Measurements from ENCODE around the gene PDXK. TPM values are rescaled to one million over a fixed set of nuclear protein-coding genes. Genes with fewer than 3 reads are reported as not detected.

The PDXK gene
- total and polyA plus RNA-seq, 7 experiments from 2014 or later = 27.8 to 103 (median 74.2) TPM

DNA sequence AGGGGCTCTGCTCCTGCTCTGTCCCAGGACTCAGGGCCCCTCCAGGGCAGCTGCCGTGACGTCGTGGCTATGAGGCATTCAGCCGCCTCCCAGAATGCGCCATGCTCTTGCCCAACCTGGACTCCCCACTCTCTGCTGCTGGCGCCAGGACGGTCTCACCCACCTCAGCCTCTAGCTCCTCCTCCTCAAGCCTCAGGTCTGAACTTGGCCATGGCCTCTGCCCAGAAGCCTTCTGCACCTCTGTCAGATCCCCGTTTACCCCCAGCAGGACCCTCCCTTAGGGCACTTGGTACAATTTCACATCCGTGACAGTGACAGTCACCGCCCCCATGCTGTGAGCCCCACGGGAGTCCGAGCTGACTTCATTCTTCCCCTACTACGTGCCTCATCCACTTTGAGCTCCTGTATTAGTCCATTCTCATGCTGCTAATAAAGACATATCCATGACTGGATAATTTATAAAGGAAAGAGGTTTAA lies 52.3 kb downstream of the PDXK start:
- no peaks in the 10 kb centered on the region for H3K9me3 Mint-ChIP-seq
- intact Hi-C loops (cut with micrococcal nuclease) = loop anchor here in 1 of 2 donors (10.0 kb wide), 1 partner anchor 106 kb away; no protein-coding TSS in a partner anchor
- H3K27me3 ChIP-seq (ENCODE audit: control insufficient read depth in 2 of 2, insufficient read depth in 2 of 2, low read length in 2 of 2) = no peaks in the 10 kb centered on the region
- H3K4me1 Mint-ChIP-seq = peaks cover 24 to 35% (median 26%) of the 10 kb centered on the region in 7 donors
- H3K36me3 ChIP-seq (ENCODE audit: control insufficient read depth in 2 of 3, insufficient read depth in 3 of 3, low read length in 3 of 3) = peaks cover 0 to 18% (median 0%) of the 10 kb centered on the region in 3 experiments
- no peak overlapping the region for H3K27ac ChIP-seq (ENCODE audit: low read depth, low read length)
- no peaks in the 10 kb centered on the region for H3K9me3 ChIP-seq (ENCODE audit: control insufficient read depth in 2 of 3, low read length in 3 of 3)
- H3K4me3 ChIP-seq (ENCODE audit: low read length) = no peak overlapping the region
- CTCF ChIA-PET = interaction anchor here (1.4 kb wide), 1 partner anchor 18 kb away, joined by 3 read pairs; no protein-coding TSS in a partner anchor
- DNase-seq = no peak
- H3K27me3 Mint-ChIP-seq = no peaks in the 10 kb centered on the region
- H3K27ac Mint-ChIP-seq = no peak overlapping the region
- H3K36me3 Mint-ChIP-seq = peaks cover 5 to 27% (median 12%) of the 10 kb centered on the region in 5 donors
- H3K4me1 ChIP-seq (ENCODE audit: control insufficient read depth in 2 of 2, insufficient read depth in 2 of 2, low read length in 2 of 2) = peaks cover 6 to 10% of the 10 kb centered on the region in 2 donors
- ATAC-seq = no peak
- H3K4me3 Mint-ChIP-seq = peak overlapping the region in 2 of 10 donors; percentile 36 to 40
- POLR2A ChIA-PET = interaction anchor here (0.6 kb wide), 1 partner anchor 219 kb away, joined by 3 read pairs; no protein-coding TSS in a partner anchor

DNA sequence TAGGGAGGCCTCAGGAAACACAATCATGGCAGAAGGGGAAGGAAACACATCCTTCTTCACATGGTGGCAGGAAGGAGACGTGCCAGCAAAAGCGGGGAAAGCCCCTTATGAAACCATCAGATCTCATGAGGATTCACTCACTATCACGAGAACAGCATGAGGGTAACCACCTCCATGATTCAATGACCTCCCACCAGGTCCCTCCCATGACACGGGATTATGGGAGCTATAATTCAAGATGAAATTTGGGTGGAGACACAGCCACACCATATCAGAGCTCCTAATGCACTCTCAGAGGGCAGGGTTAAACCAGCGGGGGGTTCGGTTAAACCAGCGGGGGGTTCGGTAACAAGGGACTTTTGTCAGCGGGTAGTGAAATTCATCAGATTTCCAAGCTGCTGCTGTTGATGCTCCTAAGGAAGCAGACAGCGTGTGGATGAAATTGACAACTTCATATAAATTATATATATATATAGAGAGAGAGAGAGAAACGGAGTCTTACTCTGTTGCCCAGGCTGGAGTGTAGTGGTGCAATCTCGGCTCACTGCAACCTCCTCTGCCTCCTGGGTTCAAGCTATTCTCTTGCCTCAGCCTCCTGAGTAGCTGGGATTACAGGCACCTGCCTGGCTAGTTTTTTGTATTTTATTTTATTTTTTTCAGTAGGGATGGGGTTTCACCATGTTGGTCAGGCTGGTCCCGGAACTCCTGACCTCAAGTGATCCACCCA lies 52.9 kb downstream of the PDXK start:
- Mint-ChIP-seq H3K36me3 (peaks cover 5 to 27% (median 12%) of the 10 kb centered on the region in 5 donors), H3K27me3 (no peaks in the 10 kb centered on the region), H3K9me3 (no peaks in the 10 kb centered on the region), H3K4me3 (peak overlapping the region in 2 of 10 donors; percentile 36 to 40), H3K27ac (no peak overlapping the region), H3K4me1 (peaks cover 24 to 35% (median 26%) of the 10 kb centered on the region in 7 donors)
- Histone ChIP-seq H3K9me3 (ENCODE audit: control insufficient read depth in 2 of 3, low read length in 3 of 3) (no peaks in the 10 kb centered on the region), H3K4me1 (ENCODE audit: control insufficient read depth in 2 of 2, insufficient read depth in 2 of 2, low read length in 2 of 2) (peaks cover 6 to 10% of the 10 kb centered on the region in 2 donors), H3K27me3 (ENCODE audit: control insufficient read depth in 2 of 2, insufficient read depth in 2 of 2, low read length in 2 of 2) (no peaks in the 10 kb centered on the region), H3K36me3 (ENCODE audit: control insufficient read depth in 2 of 3, insufficient read depth in 3 of 3, low read length in 3 of 3) (peaks cover 0 to 18% (median 0%) of the 10 kb centered on the region in 3 experiments), H3K27ac (ENCODE audit: low read depth, low read length) (no peak overlapping the region), H3K4me3 (ENCODE audit: low read length) (no peak overlapping the region)
- ChIA-PET CTCF (interaction anchor here (1.4 kb wide), 1 partner anchor 17 kb away, joined by 3 read pairs; no protein-coding TSS in a partner anchor), POLR2A (interaction anchor here (0.6 kb wide), 1 partner anchor 219 kb away, joined by 3 read pairs; no protein-coding TSS in a partner anchor)
- no peak for DNase-seq
- intact Hi-C loops (cut with micrococcal nuclease) = loop anchor here in 1 of 2 donors (10.0 kb wide), 1 partner anchor 107 kb away; no protein-coding TSS in a partner anchor
- ATAC-seq = no peak

DNA sequence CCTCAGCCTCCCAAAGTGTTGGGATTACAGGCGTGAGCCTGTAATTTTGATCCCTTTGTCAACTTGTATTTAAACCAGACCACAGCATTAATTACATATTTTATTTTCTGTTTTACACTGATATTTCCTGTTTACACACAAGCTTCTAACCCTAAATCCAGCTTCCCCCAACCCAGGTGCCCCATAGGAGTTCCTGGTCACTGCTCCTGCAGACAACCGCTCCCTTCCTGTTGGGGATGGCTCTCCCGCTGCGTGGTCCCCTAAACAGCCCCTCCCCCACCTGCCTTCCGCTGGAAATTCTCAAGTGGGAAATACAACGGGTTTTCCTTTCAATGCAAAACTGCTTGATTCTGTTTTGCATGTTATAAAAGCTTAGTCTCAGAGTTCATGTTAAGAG lies 53.5 kb downstream of the PDXK start:
- ATAC-seq = no peak

DNA sequence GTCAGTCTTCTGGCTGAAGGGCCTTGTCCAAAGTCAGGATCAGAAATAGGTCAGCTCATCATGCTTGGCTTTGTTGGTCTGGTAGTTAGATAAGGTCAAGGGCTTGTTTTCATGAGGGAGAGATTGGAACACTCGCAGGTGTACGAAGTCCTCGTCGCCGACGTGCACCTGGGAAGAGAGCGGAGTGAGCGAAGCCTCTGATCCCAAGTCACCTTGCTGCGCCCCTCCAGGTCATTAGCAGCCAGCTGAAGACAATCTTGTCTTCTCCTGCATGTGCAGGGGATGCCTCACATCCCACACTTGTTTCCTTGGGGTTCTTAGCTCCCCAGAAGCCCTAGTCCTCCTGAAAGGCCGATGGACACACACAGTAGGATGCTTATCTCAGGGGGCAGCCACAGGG lies 55.2 kb downstream of the PDXK start:
- peaks cover 5 to 27% (median 12%) of the 10 kb centered on the region in 5 donors for H3K36me3 Mint-ChIP-seq
- Histone ChIP-seq H3K36me3 (ENCODE audit: control insufficient read depth in 2 of 3, insufficient read depth in 3 of 3, low read length in 3 of 3) (peaks cover 0 to 18% (median 0%) of the 10 kb centered on the region in 3 experiments), H3K4me3 (ENCODE audit: low read length) (no peak overlapping the region), H3K27ac (ENCODE audit: low read depth, low read length) (no peak overlapping the region), H3K4me1 (ENCODE audit: control insufficient read depth in 2 of 2, insufficient read depth in 2 of 2, low read length in 2 of 2) (peaks cover 11 to 18% of the 10 kb centered on the region in 2 donors), H3K27me3 (ENCODE audit: control insufficient read depth in 2 of 2, insufficient read depth in 2 of 2, low read length in 2 of 2) (no peaks in the 10 kb centered on the region), H3K9me3 (ENCODE audit: control insufficient read depth in 2 of 3, low read length in 3 of 3) (no peaks in the 10 kb centered on the region)
- ATAC-seq = no peak
- H3K27me3 Mint-ChIP-seq = no peaks in the 10 kb centered on the region
- no peak for DNase-seq
- H3K9me3 Mint-ChIP-seq = no peaks in the 10 kb centered on the region
- ChIA-PET CTCF (no interaction called here), POLR2A (no interaction called here)
- peak overlapping the region; percentile 49 to 95 (median 66) for H3K4me3 Mint-ChIP-seq
- peaks cover 28 to 50% (median 38%) of the 10 kb centered on the region in 7 donors for H3K4me1 Mint-ChIP-seq
- intact Hi-C loops (cut with micrococcal nuclease) = loop anchor here in 1 of 2 donors (10.0 kb wide), 1 partner anchor 109 kb away; no protein-coding TSS in a partner anchor
- peak overlapping the region in 5 of 9 donors; percentile 4 to 57 (median 39) for H3K27ac Mint-ChIP-seq

More for the DNA sequence above, 53.5 kb downstream of the PDXK start:
- no peaks in the 10 kb centered on the region for H3K9me3 ChIP-seq (ENCODE audit: control insufficient read depth in 2 of 3, low read length in 3 of 3)
- peaks cover 6 to 10% of the 10 kb centered on the region in 2 donors for H3K4me1 ChIP-seq (ENCODE audit: control insufficient read depth in 2 of 2, insufficient read depth in 2 of 2, low read length in 2 of 2)
- Mint-ChIP-seq H3K36me3 (peaks cover 5 to 27% (median 12%) of the 10 kb centered on the region in 5 donors), H3K4me1 (peaks cover 24 to 35% (median 26%) of the 10 kb centered on the region in 7 donors), H3K27ac (no peak overlapping the region), H3K27me3 (no peaks in the 10 kb centered on the region), H3K9me3 (no peaks in the 10 kb centered on the region), H3K4me3 (no peak overlapping the region)
- intact Hi-C loops (cut with micrococcal nuclease) = loop anchor here in 1 of 2 donors (10.0 kb wide), 1 partner anchor 108 kb away; no protein-coding TSS in a partner anchor
- ChIA-PET POLR2A (no interaction called here), CTCF (interaction anchor here (1.4 kb wide), 1 partner anchor 16 kb away, joined by 3 read pairs; no protein-coding TSS in a partner anchor)
- DNase-seq = no peak
- H3K36me3 ChIP-seq (ENCODE audit: control insufficient read depth in 2 of 3, insufficient read depth in 3 of 3, low read length in 3 of 3) = peaks cover 0 to 18% (median 0%) of the 10 kb centered on the region in 3 experiments
- no peaks in the 10 kb centered on the region for H3K27me3 ChIP-seq (ENCODE audit: control insufficient read depth in 2 of 2, insufficient read depth in 2 of 2, low read length in 2 of 2)
- no peak overlapping the region for H3K4me3 ChIP-seq (ENCODE audit: low read length)
- no peak overlapping the region for H3K27ac ChIP-seq (ENCODE audit: low read depth, low read length)

DNA sequence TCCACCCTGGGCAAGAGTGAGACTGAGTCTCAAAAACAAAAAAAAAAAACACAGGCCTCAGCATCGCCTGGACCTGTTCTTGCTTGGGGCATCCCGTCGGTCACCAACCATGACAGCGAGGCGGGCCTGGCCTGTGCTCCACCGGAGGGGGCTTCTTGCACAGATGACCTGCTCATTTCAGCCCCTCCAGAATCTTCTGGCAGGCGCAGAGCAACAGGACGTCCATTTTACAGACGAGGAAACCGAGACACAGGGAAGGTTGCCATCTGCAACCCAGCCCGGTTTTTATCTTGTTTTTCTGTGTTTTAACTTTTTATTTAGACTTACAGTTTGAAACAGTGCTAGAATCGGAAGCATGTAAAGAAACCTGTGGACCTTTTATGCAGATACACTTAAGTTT lies 56.3 kb downstream of the PDXK start:
- Mint-ChIP-seq H3K4me1 (peaks cover 29 to 56% (median 41%) of the 10 kb centered on the region in 7 donors), H3K27ac (peak overlapping the region; percentile 77 to 91 (median 81)), H3K27me3 (no peaks in the 10 kb centered on the region), H3K4me3 (peak overlapping the region; percentile 89 to 96 (median 94)), H3K36me3 (peaks cover 5 to 27% (median 12%) of the 10 kb centered on the region in 5 donors), H3K9me3 (no peaks in the 10 kb centered on the region)
- Histone ChIP-seq H3K36me3 (ENCODE audit: control insufficient read depth in 2 of 3, insufficient read depth in 3 of 3, low read length in 3 of 3) (peaks cover 0 to 18% (median 0%) of the 10 kb centered on the region in 3 experiments), H3K27me3 (ENCODE audit: control insufficient read depth in 2 of 2, insufficient read depth in 2 of 2, low read length in 2 of 2) (no peaks in the 10 kb centered on the region), H3K9me3 (ENCODE audit: control insufficient read depth in 2 of 3, low read length in 3 of 3) (no peaks in the 10 kb centered on the region), H3K27ac (ENCODE audit: low read depth, low read length) (peak overlapping the region; percentile 77), H3K4me3 (ENCODE audit: low read length) (peak overlapping the region; percentile 64), H3K4me1 (ENCODE audit: control insufficient read depth in 2 of 2, insufficient read depth in 2 of 2, low read length in 2 of 2) (peaks cover 11 to 18% of the 10 kb centered on the region in 2 donors)
- intact Hi-C loops (cut with micrococcal nuclease) = loop anchor here (1.0 to 10.0 kb wide), 3 partner anchors 14 to 110 kb away; partner anchors contain the start of gene RRP1 (in 1 of the 2)
- ChIA-PET CTCF (no interaction called here), POLR2A (interaction anchor here (0.6 kb wide), 1 partner anchor 239 kb away, joined by 3 read pairs; no protein-coding TSS in a partner anchor)
- DNase-seq (no peak), ATAC-seq (no peak)

DNA sequence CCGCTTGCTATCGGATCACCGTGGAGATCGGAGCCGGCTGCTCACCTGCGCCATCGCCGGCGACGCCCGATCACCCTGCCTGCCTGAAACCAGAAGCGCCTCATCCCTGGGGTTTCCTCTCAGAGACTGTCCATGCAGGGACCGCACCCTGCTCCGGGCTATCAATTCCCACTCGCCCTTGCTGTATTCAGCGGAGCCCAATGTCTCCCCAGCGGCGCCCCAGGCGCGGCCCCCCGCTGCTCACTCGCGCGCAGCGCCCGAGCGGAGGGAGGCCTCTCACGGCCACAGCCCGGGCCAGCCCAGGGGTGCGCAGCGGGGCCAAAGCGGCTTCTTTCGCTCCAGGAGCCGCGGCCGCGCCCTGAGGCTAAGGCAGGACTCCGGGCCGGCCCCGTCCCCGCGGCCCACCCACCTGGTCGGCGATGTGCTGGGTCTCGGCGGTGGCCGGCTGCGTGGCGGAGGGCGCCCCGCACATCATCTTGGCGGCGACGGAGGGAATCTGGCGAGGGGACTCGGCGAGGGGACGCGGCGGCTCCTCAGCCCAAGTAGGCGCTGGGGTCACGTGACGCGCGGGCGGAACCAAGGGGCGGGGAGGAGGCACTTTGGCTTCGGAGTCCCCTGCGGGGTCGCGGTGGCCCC lies 57.0 kb downstream of the PDXK start, which contains the start of gene CSTB:
Gene CSTB, minus strand, starts transcription at position 514 of the 636 bp plus-strand sequence. Its CDS starts 39 bp downstream, at position 475.
- Mint-ChIP-seq H3K27me3 (no peaks in the 10 kb centered on the region), H3K4me1 (peaks cover 29 to 59% (median 41%) of the 10 kb centered on the region in 7 donors), H3K36me3 (peaks cover 5 to 27% (median 12%) of the 10 kb centered on the region in 5 donors), H3K9me3 (no peaks in the 10 kb centered on the region), H3K4me3 (peak within 1 kb of the TSS; percentile 89 to 96 (median 94)), H3K27ac (peak within 1 kb of the TSS; percentile 80 to 91 (median 84))
- intact Hi-C loops (cut with micrococcal nuclease) = loop anchor here (1.0 to 10.0 kb wide), 4 partner anchors 13 to 111 kb away; partner anchors contain the start of genes RRP1 (in 2 of the 2) and AGPAT3 (in 1 of the 2)
- peak; percentile 85 for ATAC-seq
- peak; percentile 62 to 91 (median 78) for DNase-seq
- Histone ChIP-seq H3K4me1 (ENCODE audit: control insufficient read depth in 2 of 2, insufficient read depth in 2 of 2, low read length in 2 of 2) (peaks cover 11 to 18% of the 10 kb centered on the region in 2 donors), H3K27ac (ENCODE audit: low read depth, low read length) (peak within 1 kb of the TSS; percentile 77), H3K4me3 (ENCODE audit: low read length) (peak within 1 kb of the TSS; percentile 64), H3K27me3 (ENCODE audit: control insufficient read depth in 2 of 2, insufficient read depth in 2 of 2, low read length in 2 of 2) (no peaks in the 10 kb centered on the region), H3K36me3 (ENCODE audit: control insufficient read depth in 2 of 3, insufficient read depth in 3 of 3, low read length in 3 of 3) (peaks cover 0 to 18% (median 0%) of the 10 kb centered on the region in 3 experiments), H3K9me3 (ENCODE audit: control insufficient read depth in 2 of 3, low read length in 3 of 3) (no peaks in the 10 kb centered on the region)
- ChIA-PET POLR2A (no interaction called here), CTCF (no interaction called here)

All from naive thymus-derived CD4-positive, alpha-beta T cell (primary cell).